Tibial nerve (tissue), 4 donors: ENCODE measurements around the gene NUP93.

Source experiments
- CTCF ChIP-seq, 5 experiments: fragments of 200-600 bp in 3 of 5; fragments of 450-650 bp in 2 of 5; sonication (generic) in 3 of 5; IDR thresholded peaks; one replicate each; pipeline ENCODE4 v1.5.1; 2016 to 2019; ENCODE audit warnings: antibody characterized with exemption in 5 of 5, mild to moderate bottlenecking in 3 of 5, moderate library complexity in 2 of 5
- EP300 ChIP-seq, 2 donors: sonication (generic); formaldehyde crosslinking; IDR thresholded peaks; one replicate each; pipeline ENCODE4 v1.6.1; 2017; ENCODE audit warnings: antibody characterized with exemption in 2 of 2, mild to moderate bottlenecking in 1 of 2

DNA sequence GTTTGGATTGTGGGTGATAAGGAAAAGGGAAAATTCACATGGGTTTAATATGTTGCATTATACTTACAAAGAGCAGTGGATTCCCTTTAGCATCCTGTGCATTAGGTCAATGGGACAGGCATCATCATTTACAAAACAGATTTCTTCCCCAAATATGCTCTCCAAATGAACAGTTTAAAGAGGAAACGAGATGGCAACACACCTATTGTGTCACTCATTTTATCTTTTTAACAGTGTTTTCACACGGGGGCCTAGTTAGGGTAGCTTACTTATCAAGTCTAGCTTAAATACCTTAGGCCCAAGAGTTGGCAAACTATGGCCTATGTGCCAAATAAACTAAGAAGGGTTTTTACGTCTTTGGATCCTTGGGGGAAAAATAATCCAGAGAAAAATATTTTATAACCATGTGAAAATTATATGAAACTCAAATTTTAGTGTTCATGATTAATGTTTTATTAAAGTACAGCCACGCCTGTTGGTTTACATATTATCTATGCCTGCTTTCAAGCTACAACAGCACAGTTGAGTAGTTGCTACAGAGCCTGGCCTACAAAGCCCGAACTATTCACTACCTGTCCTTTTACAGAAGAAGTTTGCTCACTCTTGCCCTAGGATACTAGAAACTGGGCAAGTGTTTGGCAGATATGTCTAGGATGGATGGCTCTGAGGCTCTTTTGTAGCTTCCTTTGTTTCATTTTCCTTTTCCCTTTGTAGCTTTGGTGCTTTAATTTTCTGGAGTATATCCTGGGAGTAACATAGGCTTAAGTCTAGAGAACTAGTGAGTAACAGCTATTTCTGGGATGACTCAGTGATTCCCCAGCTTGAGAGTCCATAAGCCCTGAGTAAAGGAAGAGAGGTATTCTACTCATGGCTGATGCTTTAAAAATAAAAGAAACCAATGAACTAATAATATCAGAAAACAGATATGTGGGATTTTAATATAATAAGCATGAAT is 12.4 kb downstream of the NUP93 start:
- TF ChIP-seq CTCF (IDR thresholded peaks at IDR 0.05) (no peak), EP300 (IDR thresholded peaks at IDR 0.05) (no peak)
